ENCODE measurements around the gene SELPLG. TPM values are rescaled to one million over a fixed set of nuclear protein-coding genes. Genes with fewer than 3 reads are reported as not detected.
A peak's percentile ranks its signal among the peaks of the same experiment; 100 is the strongest.

SELPLG gene
- total and polyA plus RNA-seq, 4 donors, result 9.1 to 18.2 (median 10.9) TPM

- peaks cover 53% of the 10 kb centered on the region for H3K4me1 ChIP-seq (ENCODE audit: control insufficient read depth, insufficient read depth, low read length)
- H3K27me3 ChIP-seq (ENCODE audit: control insufficient read depth, insufficient read depth, low read length), result no peaks in the 10 kb centered on the region
- DNase-seq (ENCODE audit: low read depth in 4 of 6, low spot score in 6 of 6), result no peak
- no peak overlapping the region for H3K27ac ChIP-seq (ENCODE audit: low read depth, low read length)
- H3K4me3 ChIP-seq (ENCODE audit: low read depth, low read length), result no peak overlapping the region
- H3K36me3 ChIP-seq (ENCODE audit: control insufficient read depth, insufficient read depth, low read length), result peaks cover 12% of the 10 kb centered on the region
- no peaks in the 10 kb centered on the region for H3K9me3 ChIP-seq (ENCODE audit: control insufficient read depth, insufficient read depth, low read length)
- WGBS (ENCODE audit: insufficient coverage), result 76% methylated on average over 8 of the region's 9 CpGs
Observed at GRCh38 chr12:108641446-108642268, 8.0 kb upstream of the SELPLG start.

DNA sequence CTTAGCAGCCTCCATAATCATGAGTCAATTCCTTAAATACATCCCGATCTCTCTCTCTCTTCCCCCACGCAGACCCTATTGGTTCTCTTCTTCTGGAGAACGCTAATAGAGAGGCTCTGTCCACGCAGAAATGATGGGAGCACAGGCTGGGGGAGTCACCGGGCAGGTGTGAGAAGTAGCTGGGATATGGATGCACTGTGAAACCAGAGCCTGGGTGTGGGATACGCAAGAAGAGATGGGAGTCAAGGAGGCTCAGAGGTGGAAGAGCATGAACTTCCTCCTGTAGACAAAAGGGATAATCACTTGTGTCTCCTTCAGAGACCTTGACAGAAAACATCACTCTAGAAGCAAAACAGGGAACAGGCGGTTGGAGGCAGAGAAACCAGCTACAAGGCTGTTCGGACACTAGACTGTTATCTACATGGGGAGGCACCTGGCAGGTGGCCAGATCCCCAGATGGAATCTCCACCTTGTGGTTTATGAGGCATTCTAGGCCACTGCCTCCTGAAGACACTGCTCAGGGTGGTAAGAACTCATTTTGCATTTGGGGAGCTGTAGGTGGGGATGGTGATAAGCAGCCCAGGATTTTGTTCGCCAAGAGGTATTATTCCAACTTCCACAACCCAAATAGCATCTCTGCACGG is 7.2 kb upstream of the SELPLG start:
- H3K36me3 ChIP-seq (ENCODE audit: control insufficient read depth, insufficient read depth, low read length), result peaks cover 9% of the 10 kb centered on the region
- H3K9me3 ChIP-seq (ENCODE audit: control insufficient read depth, insufficient read depth, low read length), result no peaks in the 10 kb centered on the region
- peak in 1 of 6 donors; percentile 19 for DNase-seq (ENCODE audit: low read depth in 4 of 6, low spot score in 6 of 6)
- WGBS (ENCODE audit: insufficient coverage), result 81% methylated on average over 8 of the region's 10 CpGs
- H3K4me3 ChIP-seq (ENCODE audit: low read depth, low read length), result no peak overlapping the region
- no peak overlapping the region for H3K27ac ChIP-seq (ENCODE audit: low read depth, low read length)
- H3K4me1 ChIP-seq (ENCODE audit: control insufficient read depth, insufficient read depth, low read length), result peaks cover 53% of the 10 kb centered on the region
- H3K27me3 ChIP-seq (ENCODE audit: control insufficient read depth, insufficient read depth, low read length), result no peaks in the 10 kb centered on the region

DNA sequence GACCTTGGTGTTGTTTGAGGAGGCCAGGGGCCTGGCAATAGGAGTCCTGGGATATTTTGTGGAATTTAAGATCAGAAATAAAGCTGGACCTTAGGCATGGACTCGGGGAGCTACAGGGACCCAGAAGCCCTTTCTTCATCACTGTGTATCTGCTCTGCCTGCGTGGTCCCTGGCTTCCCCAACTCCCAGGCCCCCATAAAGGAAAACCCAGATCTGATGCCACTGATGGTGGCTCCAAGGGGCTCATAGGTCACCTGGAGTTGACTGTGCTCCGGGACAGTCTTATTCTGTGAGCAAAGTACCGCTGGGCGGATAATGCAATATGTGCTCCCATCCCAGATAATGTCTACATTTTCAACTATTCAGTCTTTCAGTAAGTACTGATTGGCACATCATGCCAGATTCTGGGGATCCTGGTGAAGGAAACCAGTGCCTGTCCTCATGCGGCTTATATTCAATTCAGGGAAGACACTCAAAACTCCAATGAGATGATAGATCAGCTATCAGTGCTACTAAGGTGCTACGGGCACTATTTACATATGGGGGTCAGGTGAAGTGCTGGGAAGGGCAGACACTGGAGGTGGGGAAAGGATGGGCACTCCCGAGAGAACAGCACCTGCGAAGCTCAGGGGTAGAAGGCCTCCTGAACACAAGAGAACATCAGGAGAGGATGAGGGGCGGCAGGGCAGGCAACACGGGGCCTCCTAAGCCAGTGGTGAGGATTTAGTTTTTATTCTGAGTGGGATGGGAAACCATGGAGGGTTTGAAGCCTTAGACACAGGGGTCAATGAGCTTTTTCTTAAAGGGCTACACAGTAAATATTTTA is 5.5 kb upstream of the SELPLG start:
- no peaks in the 10 kb centered on the region for H3K27me3 ChIP-seq (ENCODE audit: control insufficient read depth, insufficient read depth, low read length)
- DNase-seq (ENCODE audit: low read depth in 4 of 6, low spot score in 6 of 6), result no peak
- no peaks in the 10 kb centered on the region for H3K9me3 ChIP-seq (ENCODE audit: control insufficient read depth, insufficient read depth, low read length)
- H3K4me3 ChIP-seq (ENCODE audit: low read depth, low read length), result no peak overlapping the region
- peaks cover 51% of the 10 kb centered on the region for H3K4me1 ChIP-seq (ENCODE audit: control insufficient read depth, insufficient read depth, low read length)
- peak overlapping the region; percentile 89 for H3K27ac ChIP-seq (ENCODE audit: low read depth, low read length)
- 92% methylated on average over 6 of the region's 11 CpGs for WGBS (ENCODE audit: insufficient coverage)
- peaks cover 2% of the 10 kb centered on the region for H3K36me3 ChIP-seq (ENCODE audit: control insufficient read depth, insufficient read depth, low read length)

DNA sequence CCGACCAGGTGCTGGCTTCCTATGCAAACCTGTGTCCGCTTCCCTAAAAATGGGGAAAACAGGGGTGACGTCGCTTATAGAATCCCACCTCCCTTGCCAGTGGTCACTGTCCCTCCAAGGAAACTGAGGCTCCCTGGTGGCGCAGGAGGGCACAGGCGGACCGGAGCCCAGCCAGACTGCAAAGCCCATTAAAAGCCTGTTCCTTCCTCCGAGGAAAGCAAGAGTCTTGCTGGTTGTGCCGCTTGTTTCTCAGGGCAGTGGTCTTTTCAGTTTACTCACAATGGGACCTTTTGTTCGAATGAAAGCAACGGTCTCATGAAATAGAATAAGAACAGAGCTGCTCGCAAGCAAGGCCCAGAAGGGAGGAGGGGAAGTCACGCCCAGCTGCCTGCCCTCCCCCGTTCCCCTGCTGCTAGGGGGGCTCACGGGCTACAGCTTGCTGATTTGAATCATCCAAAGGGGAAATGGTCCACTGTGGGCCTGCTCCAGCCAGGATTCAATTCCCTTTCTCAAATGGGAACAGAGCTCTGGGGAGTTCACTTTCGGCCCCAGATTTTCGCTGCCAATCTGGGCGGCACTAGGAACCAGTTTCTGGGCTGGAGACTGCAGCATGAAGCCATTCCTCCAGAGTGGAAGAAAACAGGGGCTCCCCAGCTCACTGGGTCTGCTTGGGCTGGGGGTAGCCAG is 4.6 kb upstream of the SELPLG start:
- WGBS (ENCODE audit: insufficient coverage), result 7% methylated on average over 17 of the region's 18 CpGs
- Histone ChIP-seq H3K4me3 (ENCODE audit: low read depth, low read length) (no peak overlapping the region), H3K36me3 (ENCODE audit: control insufficient read depth, insufficient read depth, low read length) (no peaks in the 10 kb centered on the region), H3K27me3 (ENCODE audit: control insufficient read depth, insufficient read depth, low read length) (no peaks in the 10 kb centered on the region), H3K9me3 (ENCODE audit: control insufficient read depth, insufficient read depth, low read length) (no peaks in the 10 kb centered on the region), H3K4me1 (ENCODE audit: control insufficient read depth, insufficient read depth, low read length) (peaks cover 45% of the 10 kb centered on the region), H3K27ac (ENCODE audit: low read depth, low read length) (peak overlapping the region; percentile 89)
- DNase-seq (ENCODE audit: low read depth in 4 of 6, low spot score in 6 of 6), result peak; percentile 52 to 90 (median 62)

DNA sequence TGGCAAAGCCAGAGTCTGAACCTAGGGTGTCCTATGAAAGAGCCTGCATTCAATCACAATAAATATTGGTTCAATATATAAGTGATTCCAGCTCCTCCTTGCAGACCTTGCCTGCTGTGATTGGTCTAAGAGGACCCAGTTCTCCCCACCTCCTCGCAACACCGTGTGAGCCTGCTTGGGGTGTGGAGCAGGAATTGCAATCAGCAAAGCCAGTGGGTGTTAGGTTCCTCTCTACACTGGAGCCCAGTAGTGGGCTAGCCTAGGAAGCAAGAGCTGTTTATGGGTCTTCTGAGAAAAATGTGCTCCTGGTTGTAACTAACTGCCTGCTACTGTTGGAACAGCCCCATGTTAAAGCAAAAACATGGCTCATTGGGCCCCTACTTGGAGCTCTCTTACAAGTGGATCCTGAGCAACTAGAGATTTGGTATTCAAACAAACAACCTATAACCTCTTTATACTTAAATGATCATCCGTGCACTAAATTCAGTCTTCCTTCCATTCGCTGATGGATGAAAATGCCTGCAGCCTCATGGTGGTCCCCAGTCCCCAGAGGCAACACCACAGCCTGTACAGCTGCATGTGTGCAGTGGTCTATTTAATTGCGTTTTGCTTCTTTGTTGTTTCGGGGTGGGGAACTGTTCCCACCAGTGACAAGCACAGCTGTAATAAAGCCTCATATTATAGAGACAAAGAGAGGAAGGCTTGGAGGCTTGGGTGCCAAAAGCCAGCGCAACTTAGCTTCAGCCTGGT is 3.7 kb upstream of the SELPLG start:
- H3K4me3 ChIP-seq (ENCODE audit: low read depth, low read length), result no peak overlapping the region
- no peaks in the 10 kb centered on the region for H3K36me3 ChIP-seq (ENCODE audit: control insufficient read depth, insufficient read depth, low read length)
- peak overlapping the region; percentile 89 for H3K27ac ChIP-seq (ENCODE audit: low read depth, low read length)
- peak in 2 of 6 donors; percentile 35 to 83 for DNase-seq (ENCODE audit: low read depth in 4 of 6, low spot score in 6 of 6)
- no peaks in the 10 kb centered on the region for H3K9me3 ChIP-seq (ENCODE audit: control insufficient read depth, insufficient read depth, low read length)
- 53% methylated on average over 2 of the region's 7 CpGs for WGBS (ENCODE audit: insufficient coverage)
- peaks cover 45% of the 10 kb centered on the region for H3K4me1 ChIP-seq (ENCODE audit: control insufficient read depth, insufficient read depth, low read length)
- H3K27me3 ChIP-seq (ENCODE audit: control insufficient read depth, insufficient read depth, low read length), result no peaks in the 10 kb centered on the region

DNA sequence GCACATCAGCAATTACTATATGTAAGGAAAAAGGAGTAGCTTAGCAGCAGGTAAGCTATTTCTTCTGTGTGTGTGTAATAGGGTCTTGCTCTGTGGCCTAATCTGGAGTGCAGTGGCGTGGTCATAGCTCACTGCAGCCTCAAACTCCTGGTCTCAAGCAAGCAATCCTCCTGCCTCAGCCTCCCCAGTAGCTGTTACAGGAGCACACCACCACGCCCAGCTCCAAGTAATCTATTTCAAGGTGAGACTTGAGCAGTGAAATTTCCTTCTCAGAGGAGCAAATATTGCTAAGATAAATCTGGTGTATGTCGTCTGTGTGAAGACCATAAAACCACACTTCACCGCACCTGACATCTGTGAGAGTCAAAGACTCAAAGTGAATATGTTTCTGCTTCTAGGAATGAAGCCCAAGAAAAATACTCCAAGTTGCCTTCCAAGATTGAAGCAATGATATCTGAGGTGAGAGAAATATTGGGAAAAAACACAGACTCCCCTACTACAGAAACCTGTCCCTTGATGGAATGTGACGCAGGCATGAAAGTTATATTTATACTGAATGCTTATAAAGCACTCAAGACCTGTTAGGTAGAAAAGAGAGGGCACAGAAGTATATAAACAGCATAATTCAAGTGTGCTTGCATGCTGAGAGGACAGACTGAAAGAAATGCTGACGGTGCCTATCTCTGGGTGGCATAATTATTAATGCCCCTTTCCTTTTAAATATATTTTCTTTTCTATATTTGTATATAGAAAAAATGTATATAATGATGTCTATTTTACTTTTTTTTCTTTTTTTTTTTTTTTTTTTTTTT is 2.5 kb upstream of the SELPLG start:
- Histone ChIP-seq H3K27me3 (ENCODE audit: control insufficient read depth, insufficient read depth, low read length) (no peaks in the 10 kb centered on the region), H3K27ac (ENCODE audit: low read depth, low read length) (no peak overlapping the region), H3K36me3 (ENCODE audit: control insufficient read depth, insufficient read depth, low read length) (no peaks in the 10 kb centered on the region), H3K4me1 (ENCODE audit: control insufficient read depth, insufficient read depth, low read length) (peaks cover 44% of the 10 kb centered on the region), H3K4me3 (ENCODE audit: low read depth, low read length) (no peak overlapping the region), H3K9me3 (ENCODE audit: control insufficient read depth, insufficient read depth, low read length) (no peaks in the 10 kb centered on the region)
- 100% methylated on average over 2 of the region's 6 CpGs for WGBS (ENCODE audit: insufficient coverage)
- peak in 1 of 6 donors; percentile 45 for DNase-seq (ENCODE audit: low read depth in 4 of 6, low spot score in 6 of 6)

- 52% methylated on average over 11 of the region's 15 CpGs for WGBS (ENCODE audit: insufficient coverage)
- H3K36me3 ChIP-seq (ENCODE audit: control insufficient read depth, insufficient read depth, low read length), result no peaks in the 10 kb centered on the region
Observed at GRCh38 chr12:108635201-108635996, 1.7 kb upstream of the SELPLG start.

GRCh38 chr12:108634341-108634751 is 652 bp upstream of the SELPLG start:
- Histone ChIP-seq H3K36me3 (ENCODE audit: control insufficient read depth, insufficient read depth, low read length) (no peaks in the 10 kb centered on the region), H3K9me3 (ENCODE audit: control insufficient read depth, insufficient read depth, low read length) (no peaks in the 10 kb centered on the region), H3K4me3 (ENCODE audit: low read depth, low read length) (no peak overlapping the region), H3K27me3 (ENCODE audit: control insufficient read depth, insufficient read depth, low read length) (no peaks in the 10 kb centered on the region), H3K4me1 (ENCODE audit: control insufficient read depth, insufficient read depth, low read length) (peaks cover 42% of the 10 kb centered on the region), H3K27ac (ENCODE audit: low read depth, low read length) (no peak overlapping the region)
- no peak for DNase-seq (ENCODE audit: low read depth in 4 of 6, low spot score in 6 of 6)
- 45% methylated on average over 4 of the region's 4 CpGs for WGBS (ENCODE audit: insufficient coverage)

More at GRCh38 chr12:108635201-108635996, 1.7 kb upstream of the SELPLG start:
- H3K27me3 ChIP-seq (ENCODE audit: control insufficient read depth, insufficient read depth, low read length), result no peaks in the 10 kb centered on the region
- peaks cover 44% of the 10 kb centered on the region for H3K4me1 ChIP-seq (ENCODE audit: control insufficient read depth, insufficient read depth, low read length)
- no peak overlapping the region for H3K27ac ChIP-seq (ENCODE audit: low read depth, low read length)
- H3K9me3 ChIP-seq (ENCODE audit: control insufficient read depth, insufficient read depth, low read length), result no peaks in the 10 kb centered on the region
- DNase-seq (ENCODE audit: low read depth in 4 of 6, low spot score in 6 of 6), result no peak
- H3K4me3 ChIP-seq (ENCODE audit: low read depth, low read length), result no peak overlapping the region
